ENCODE results near the gene GABRD.

DNA sequence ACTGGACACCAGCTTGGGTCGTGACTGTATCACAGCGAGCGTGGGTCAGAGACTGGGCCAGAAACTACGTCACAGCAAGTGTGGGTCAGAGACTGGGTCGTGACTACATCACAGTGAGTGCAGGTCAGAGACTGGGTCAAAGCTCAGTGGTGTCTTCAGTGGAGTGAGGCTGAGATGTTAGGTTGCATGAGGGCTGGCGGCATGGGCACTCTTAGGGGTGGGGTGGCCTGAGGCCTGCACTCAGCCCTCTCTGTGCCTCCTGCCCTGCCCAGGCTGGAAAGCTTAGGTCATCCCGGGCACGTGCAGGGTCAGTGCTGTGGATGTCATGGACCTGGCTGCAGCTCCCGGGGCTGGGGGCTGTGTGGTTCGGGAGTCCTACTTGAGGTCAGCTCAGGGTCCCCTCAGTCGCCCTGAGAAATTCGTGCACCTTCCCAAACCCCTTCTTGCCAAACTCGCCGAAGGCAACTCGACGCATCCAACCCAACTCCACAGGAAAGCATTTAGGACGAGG, 34.5 kb upstream of the GABRD start:
- TF ChIP-seq, protein P1, sequence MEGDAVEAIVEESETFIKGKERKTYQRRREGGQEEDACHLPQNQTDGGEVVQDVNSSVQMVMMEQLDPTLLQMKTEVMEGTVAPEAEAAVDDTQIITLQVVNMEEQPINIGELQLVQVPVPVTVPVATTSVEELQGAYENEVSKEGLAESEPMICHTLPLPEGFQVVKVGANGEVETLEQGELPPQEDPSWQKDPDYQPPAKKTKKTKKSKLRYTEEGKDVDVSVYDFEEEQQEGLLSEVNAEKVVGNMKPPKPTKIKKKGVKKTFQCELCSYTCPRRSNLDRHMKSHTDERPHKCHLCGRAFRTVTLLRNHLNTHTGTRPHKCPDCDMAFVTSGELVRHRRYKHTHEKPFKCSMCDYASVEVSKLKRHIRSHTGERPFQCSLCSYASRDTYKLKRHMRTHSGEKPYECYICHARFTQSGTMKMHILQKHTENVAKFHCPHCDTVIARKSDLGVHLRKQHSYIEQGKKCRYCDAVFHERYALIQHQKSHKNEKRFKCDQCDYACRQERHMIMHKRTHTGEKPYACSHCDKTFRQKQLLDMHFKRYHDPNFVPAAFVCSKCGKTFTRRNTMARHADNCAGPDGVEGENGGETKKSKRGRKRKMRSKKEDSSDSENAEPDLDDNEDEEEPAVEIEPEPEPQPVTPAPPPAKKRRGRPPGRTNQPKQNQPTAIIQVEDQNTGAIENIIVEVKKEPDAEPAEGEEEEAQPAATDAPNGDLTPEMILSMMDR (CRISPR knock-in tag; IDR thresholded peaks at IDR 0.05) = no peak
- TF ChIP-seq RORA (CRISPR knock-in tag; IDR thresholded peaks at IDR 0.05) (no peak), ZSCAN20 (CRISPR knock-in tag; IDR thresholded peaks at IDR 0.05; ENCODE audit: borderline replicate concordance) (no peak), SUZ12 (IDR thresholded peaks at IDR 0.05; ENCODE audit: low read depth, low read length) (no peak), ZNF780A (CRISPR knock-in tag; IDR thresholded peaks at IDR 0.05) (no peak)
- TF ChIP-seq, protein P2, sequence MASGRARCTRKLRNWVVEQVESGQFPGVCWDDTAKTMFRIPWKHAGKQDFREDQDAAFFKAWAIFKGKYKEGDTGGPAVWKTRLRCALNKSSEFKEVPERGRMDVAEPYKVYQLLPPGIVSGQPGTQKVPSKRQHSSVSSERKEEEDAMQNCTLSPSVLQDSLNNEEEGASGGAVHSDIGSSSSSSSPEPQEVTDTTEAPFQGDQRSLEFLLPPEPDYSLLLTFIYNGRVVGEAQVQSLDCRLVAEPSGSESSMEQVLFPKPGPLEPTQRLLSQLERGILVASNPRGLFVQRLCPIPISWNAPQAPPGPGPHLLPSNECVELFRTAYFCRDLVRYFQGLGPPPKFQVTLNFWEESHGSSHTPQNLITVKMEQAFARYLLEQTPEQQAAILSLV (CRISPR knock-in tag; IDR thresholded peaks at IDR 0.05; ENCODE audit: borderline replicate concordance) = no peak

Measured in HepG2 (cell line).